Panc1 (cell line): ENCODE data around the gene KNDC1. TPM values are rescaled to one million over a fixed set of nuclear protein-coding genes. Genes with fewer than 3 reads are reported as not detected.

ENCODE experiments used
- ATAC-seq: fragments of 200-7000 bp; cut with Tn5 transposase; 2 replicates; pipeline ENCODE4 v1.9.1; 2020; ENCODE audit warnings: mild to moderate bottlenecking, moderate library complexity
- BruUV-seq: library from RNA; stranded (reverse); fragments of 400-500 nt; replicated peaks from 2 replicates; lab custom pipeline; 2021; lab: Mats Ljungman, UMichigan
- CTCF ChIA-PET: fragments of 300-600 bp; sonication (Branson Sonifier 250); formaldehyde crosslinking; loops from one replicate; lab custom pipeline; 2022; ENCODE audit warnings: antibody characterized with exemption; lab: Charles Lee
- POLR2A ChIA-PET: fragments of 300-600 bp; sonication (Branson Sonifier 250); formaldehyde crosslinking; loops from one replicate; lab custom pipeline; 2022; ENCODE audit warnings: antibody characterized with exemption; lab: Charles Lee
- DNase-seq: peaks from one replicate; pipeline ENCODE4 v3.0.0-alpha.2; 2010; ENCODE audit warnings: low read depth, low spot score
- H3K27ac ChIP-seq: 2 replicates; pipeline ENCODE4 v1.5.1; 2011; ENCODE audit warnings: mild to moderate bottlenecking, low read length, inconsistent platforms
- H3K27me3 ChIP-seq: fragments of 200-500 bp; sonication (Bioruptor generic); 2 replicates; pipeline ENCODE4 v1.6.0; 2014; ENCODE audit warnings: low read length, inconsistent platforms; ENCODE audit not compliant: control insufficient read depth, insufficient read depth
- H3K36me3 ChIP-seq: fragments of 200-500 bp; sonication (Bioruptor generic); 2 replicates; pipeline ENCODE4 v1.5.1; 2014; ENCODE audit warnings: inconsistent platforms, mild to moderate bottlenecking, low read length, moderate library complexity; ENCODE audit not compliant: control insufficient read depth, insufficient read depth
- H3K4me1 ChIP-seq: 2 replicates; pipeline ENCODE4 v1.5.1; 2011; ENCODE audit warnings: inconsistent platforms, mild to moderate bottlenecking, low read length, moderate library complexity; ENCODE audit not compliant: control insufficient read depth, insufficient read depth
- H3K4me3 ChIP-seq, 2 experiments: 2 replicates each; pipeline ENCODE4 v1.5.1; 2011 to 2012; ENCODE audit warnings: low read depth in 2 of 2, low read length in 2 of 2, mild to moderate bottlenecking in 2 of 2, inconsistent platforms in 1 of 2, moderate library complexity in 1 of 2
- H3K9me3 ChIP-seq: fragments of 200-500 bp; sonication (Bioruptor generic); 2 replicates; pipeline ENCODE4 v1.5.1; 2014; ENCODE audit warnings: low read depth, mild to moderate bottlenecking, inconsistent platforms, low read length, moderate library complexity; ENCODE audit not compliant: control insufficient read depth, insufficient read depth
- CTCF ChIP-seq: fragments of 450-650 bp; IDR thresholded peaks from 2 replicates; pipeline ENCODE4 v1.5.1; 2017; ENCODE audit warnings: mild to moderate bottlenecking
- SIN3A ChIP-seq: IDR thresholded peaks from 2 replicates; pipeline ENCODE4 v1.6.1; 2012; ENCODE audit warnings: low read depth, mild to moderate bottlenecking, low read length, moderate library complexity, borderline replicate concordance; ENCODE audit not compliant: insufficient read depth
- TCF7L2 ChIP-seq: IDR thresholded peaks from 2 replicates; pipeline ENCODE4 v1.6.1; 2011; ENCODE audit warnings: mild to moderate bottlenecking, low read depth, low read length, inconsistent platforms
- in situ Hi-C: cut with HindIII; loops from 2 replicates; pipeline ENCODE4 v1.10.0; 2016; ENCODE audit warnings: low sequenced_read_pairs, low pct_unique_long_range_greater_than_20kb
- intact Hi-C: fragments of 100-400 bp; cut with micrococcal nuclease; formaldehyde crosslinking; loops from one replicate; pipeline ENCODE4 v1.10.0; 2022; ENCODE audit not compliant: unreplicated experiment
- total RNA-seq: library from RNA; stranded (reverse); gene quantifications from one replicate; pipeline ENCODE4 v1.2.1, GENCODE V29; 2021; ENCODE audit not compliant: unreplicated experiment
- TF ChIP-seq, protein P1 (sequence below), 2 experiments: IDR thresholded peaks; 2 replicates each; pipeline ENCODE4 v1.6.1; 2011 to 2012; ENCODE audit warnings: low read depth in 2 of 2, control low read depth in 1 of 2, low read length in 1 of 2, mild to moderate bottlenecking in 1 of 2, moderate library complexity in 1 of 2; ENCODE audit not compliant: insufficient read depth in 1 of 2

KNDC1 gene
- total RNA-seq, 1 experiment from 2014 or later, result 2.6 TPM

GRCh38 chr10:133126431-133127290 is 33.4 kb upstream of the KNDC1 start:
- ATAC-seq (no peak), DNase-seq (no peak)
- in situ Hi-C loops (no loop called here), intact Hi-C loops (no loop called here)
- Histone ChIP-seq H3K27me3 (no peaks in the 10 kb centered on the region; the same call in 1 of the 2 replicates), H3K4me1 (no peaks in the 10 kb centered on the region; the same call in 1 of the 2 replicates), H3K27ac (no peak overlapping the region), H3K36me3 (no peaks in the 10 kb centered on the region), H3K9me3 (no peaks in the 10 kb centered on the region), H3K4me3 (no peak overlapping the region)
- CTCF ChIA-PET, result no interaction called here
- TF ChIP-seq SIN3A (no peak), TCF7L2 (no peak), CTCF (no peak)
- TF ChIP-seq, protein P1, sequence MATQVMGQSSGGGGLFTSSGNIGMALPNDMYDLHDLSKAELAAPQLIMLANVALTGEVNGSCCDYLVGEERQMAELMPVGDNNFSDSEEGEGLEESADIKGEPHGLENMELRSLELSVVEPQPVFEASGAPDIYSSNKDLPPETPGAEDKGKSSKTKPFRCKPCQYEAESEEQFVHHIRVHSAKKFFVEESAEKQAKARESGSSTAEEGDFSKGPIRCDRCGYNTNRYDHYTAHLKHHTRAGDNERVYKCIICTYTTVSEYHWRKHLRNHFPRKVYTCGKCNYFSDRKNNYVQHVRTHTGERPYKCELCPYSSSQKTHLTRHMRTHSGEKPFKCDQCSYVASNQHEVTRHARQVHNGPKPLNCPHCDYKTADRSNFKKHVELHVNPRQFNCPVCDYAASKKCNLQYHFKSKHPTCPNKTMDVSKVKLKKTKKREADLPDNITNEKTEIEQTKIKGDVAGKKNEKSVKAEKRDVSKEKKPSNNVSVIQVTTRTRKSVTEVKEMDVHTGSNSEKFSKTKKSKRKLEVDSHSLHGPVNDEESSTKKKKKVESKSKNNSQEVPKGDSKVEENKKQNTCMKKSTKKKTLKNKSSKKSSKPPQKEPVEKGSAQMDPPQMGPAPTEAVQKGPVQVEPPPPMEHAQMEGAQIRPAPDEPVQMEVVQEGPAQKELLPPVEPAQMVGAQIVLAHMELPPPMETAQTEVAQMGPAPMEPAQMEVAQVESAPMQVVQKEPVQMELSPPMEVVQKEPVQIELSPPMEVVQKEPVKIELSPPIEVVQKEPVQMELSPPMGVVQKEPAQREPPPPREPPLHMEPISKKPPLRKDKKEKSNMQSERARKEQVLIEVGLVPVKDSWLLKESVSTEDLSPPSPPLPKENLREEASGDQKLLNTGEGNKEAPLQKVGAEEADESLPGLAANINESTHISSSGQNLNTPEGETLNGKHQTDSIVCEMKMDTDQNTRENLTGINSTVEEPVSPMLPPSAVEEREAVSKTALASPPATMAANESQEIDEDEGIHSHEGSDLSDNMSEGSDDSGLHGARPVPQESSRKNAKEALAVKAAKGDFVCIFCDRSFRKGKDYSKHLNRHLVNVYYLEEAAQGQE (IDR thresholded peaks at IDR 0.05; ENCODE audit: insufficient read depth in 1 of 2, low read depth in 2 of 2, low read length in 1 of 2), result no peak
- no TSS peak for BruUV-seq
- POLR2A ChIA-PET, result no interaction called here

- BruUV-seq, result no TSS peak
- no peaks in the 10 kb centered on the region; the same call in 1 of the 2 replicates for H3K4me1 ChIP-seq
- TF ChIP-seq TCF7L2 (no peak), CTCF (no peak)
- in situ Hi-C loops, result no loop called here
- no peak for DNase-seq
- H3K36me3 ChIP-seq, result no peaks in the 10 kb centered on the region
- CTCF ChIA-PET, result interaction anchor here (0.6 to 0.7 kb wide), 3 partner anchors 32 to 348 kb away, joined by 3 to 7 read pairs (median 5); no protein-coding TSS in a partner anchor
- H3K27me3 ChIP-seq, result no peaks in the 10 kb centered on the region; the same call in 1 of the 2 replicates
- H3K27ac ChIP-seq, result no peak overlapping the region
- ATAC-seq, result peak; percentile 42
- POLR2A ChIA-PET, result interaction anchor here (0.6 kb wide), 2 partner anchors 194 to 604 kb away, joined by 5 to 6 read pairs; no protein-coding TSS in a partner anchor
- H3K9me3 ChIP-seq, result no peaks in the 10 kb centered on the region
- intact Hi-C loops, result no loop called here
- peak overlapping the region in 1 of 2 experiments; percentile 24; a peak in 2 of 4 replicates for H3K4me3 ChIP-seq
Observed at GRCh38 chr10:133127291-133128125, 32.5 kb upstream of the KNDC1 start.
